ENCODE data around the gene GRIK4. TPM values are rescaled to one million over a fixed set of nuclear protein-coding genes. Genes with fewer than 3 reads are reported as not detected.
A peak's percentile ranks its signal among the peaks of the same experiment; 100 is the strongest.
"Not testable (repeated sequence)": the region's sequence is repeated elsewhere in the genome, so short reads cannot be mapped to it uniquely, and the experiment has no call there.

Gene GRIK4
- total RNA-seq, 1 donor from 2014 or later = under 0.01 TPM

- DNase-seq = no peak
Observed at GRCh38 chr11:120747850-120748814, 236.6 kb downstream of the GRIK4 start.

GRCh38 chr11:120749395-120749794, 237.8 kb downstream of the GRIK4 start:
- no peak for DNase-seq

GRCh38 chr11:120750647-120751549, 239.3 kb downstream of the GRIK4 start:
- no peak for DNase-seq

DNA sequence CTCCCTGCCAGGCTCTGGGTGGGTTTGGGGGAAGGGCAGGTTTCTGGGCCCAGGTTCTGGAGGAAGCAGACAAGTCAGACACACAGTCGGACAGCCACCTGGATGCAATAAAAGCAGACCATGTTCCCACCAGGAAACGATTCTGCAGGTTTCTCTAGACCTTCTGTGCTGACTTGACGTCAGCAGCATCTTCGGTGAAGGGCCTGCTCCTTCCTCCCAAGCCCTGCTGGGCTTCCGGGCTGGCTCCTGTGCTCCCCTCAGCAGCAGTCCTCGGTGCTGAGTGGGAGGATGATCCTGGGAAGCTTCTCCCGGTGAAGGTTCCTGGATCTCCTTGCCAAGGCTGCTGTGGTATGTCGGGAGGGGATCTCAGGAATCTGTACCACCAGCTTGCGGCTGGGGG, 240.0 kb downstream of the GRIK4 start:
- no peak for DNase-seq

DNA sequence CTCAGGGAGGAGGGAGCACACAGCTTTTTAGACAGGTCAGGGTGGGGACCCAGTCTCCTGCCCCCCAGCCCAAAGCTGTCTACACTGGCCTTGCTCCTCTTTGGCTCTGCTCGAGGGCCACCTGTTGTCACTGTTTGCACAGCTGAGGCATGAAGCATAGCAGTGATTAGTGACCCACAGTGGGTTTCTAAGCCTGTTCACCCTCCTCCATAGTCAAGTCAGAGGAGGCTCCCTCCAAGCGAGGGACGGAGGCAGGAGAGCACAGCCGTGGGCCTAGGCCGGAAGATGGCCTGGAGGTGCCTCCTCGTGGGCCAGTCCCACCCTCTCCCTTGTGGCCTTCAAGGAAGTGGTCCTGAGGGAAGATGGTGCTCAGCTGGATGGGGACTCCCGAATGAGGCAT, 241.1 kb downstream of the GRIK4 start:
- DNase-seq = no peak

DNA sequence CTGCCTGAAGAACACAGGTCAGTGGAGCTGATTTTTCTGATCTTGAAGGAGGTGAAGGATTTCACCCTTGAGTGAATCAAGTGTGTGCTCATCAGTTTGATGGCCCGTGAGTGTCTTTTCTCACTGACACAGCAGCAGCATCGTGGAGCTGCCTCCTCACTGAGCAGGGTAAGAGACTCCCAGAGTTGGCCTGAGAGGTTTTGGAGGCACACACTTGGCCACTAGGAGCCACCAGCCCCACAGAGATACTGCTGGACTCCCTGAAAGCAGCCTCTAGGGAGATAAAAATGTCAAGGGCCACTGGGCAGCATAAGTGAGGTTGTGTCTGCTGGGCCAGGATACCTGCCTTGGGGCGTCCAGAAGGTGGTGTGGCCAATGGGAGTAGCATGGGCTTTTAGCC, 245.4 kb downstream of the GRIK4 start:
- DNase-seq = peak; percentile 17

DNA sequence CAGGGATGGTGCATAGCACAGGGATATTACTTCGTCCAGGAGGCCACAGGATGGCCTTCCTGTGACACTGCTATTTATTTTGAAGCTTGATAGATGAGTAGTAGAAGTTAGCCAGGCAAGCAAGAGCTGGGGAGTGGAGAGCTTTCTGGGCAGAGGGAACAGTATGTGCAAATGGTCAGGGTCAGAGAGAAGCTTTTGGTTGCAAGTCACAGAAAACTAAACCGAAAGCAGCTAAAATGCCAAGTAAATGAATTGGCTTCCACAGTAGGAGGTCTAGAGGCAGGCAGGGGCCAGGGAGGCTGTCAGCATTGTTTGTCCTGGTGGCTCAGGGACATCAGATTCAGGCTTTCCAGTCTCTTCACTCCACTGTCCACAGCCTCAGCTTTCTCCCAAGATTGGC, 247.5 kb downstream of the GRIK4 start:
- no peak for DNase-seq

DNA sequence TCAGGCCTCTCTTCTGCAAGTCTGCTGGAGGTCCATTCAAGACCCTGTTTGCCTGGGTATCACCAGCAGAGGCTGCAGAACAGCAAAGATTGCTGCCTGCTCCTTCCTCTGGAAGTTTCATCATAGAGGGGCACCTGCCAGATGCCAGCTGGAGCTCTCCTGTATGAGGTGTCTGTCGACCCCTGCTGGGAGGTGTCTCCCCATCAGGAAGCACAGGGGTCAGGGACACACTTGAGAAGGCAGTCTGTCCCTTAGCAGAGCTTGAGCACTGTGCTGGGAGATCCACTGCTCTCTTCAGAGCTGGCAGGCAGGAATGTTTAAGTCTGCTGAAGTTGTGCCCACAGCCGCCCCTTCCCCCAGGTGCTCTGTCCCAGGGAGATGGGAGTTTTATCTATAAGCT, 254.2 kb downstream of the GRIK4 start:
- not testable (repeated sequence) for DNase-seq

DNA sequence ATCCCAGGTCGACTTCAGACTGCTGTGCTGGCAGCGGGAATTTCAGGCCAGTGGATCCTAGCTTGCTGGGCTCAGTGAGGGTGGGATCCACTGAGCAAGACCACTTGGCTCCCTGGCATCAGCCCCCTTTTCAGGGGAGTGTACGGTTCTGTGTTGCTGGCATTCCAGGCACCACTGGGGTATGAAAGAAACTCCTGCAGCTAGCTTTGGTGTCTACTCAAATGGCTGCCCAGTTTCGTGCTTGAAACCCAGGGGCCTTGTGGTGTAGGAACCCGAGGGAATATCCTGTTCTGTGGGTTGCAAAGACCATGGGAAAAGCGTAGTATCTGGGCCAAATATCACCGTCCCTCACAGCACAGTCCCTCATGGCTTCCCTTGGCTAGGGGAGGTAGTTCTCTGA, 254.8 kb downstream of the GRIK4 start:
- DNase-seq = no peak

DNA sequence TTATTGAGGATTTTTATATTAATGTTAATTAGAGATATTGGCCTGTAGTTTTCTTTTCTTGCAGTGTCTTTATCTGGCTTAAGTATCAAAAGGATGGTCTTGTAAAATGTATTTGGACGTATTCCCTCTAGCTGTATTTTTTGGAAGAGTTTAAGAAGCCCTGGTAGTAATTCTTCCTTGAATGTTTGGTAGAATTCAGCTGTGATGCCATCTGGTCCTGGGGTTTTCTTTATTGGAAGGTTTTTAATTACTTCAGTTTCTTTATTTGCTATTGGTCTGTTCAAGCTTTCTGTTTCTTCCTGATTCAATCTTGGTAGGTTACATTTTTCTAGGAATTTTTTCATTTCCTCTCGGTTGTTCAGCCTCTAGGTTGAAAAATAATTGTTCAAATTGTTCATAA, 257.4 kb downstream of the GRIK4 start:
- DNase-seq = no peak

GRCh38 chr11:120769906-120770305, 258.4 kb downstream of the GRIK4 start:
- DNase-seq = no peak

GRCh38 chr11:120771551-120772060, 260.1 kb downstream of the GRIK4 start:
- DNase-seq = no peak

- DNase-seq = peak; percentile 72
Observed at GRCh38 chr11:120773501-120774031, 262.0 kb downstream of the GRIK4 start.

DNA sequence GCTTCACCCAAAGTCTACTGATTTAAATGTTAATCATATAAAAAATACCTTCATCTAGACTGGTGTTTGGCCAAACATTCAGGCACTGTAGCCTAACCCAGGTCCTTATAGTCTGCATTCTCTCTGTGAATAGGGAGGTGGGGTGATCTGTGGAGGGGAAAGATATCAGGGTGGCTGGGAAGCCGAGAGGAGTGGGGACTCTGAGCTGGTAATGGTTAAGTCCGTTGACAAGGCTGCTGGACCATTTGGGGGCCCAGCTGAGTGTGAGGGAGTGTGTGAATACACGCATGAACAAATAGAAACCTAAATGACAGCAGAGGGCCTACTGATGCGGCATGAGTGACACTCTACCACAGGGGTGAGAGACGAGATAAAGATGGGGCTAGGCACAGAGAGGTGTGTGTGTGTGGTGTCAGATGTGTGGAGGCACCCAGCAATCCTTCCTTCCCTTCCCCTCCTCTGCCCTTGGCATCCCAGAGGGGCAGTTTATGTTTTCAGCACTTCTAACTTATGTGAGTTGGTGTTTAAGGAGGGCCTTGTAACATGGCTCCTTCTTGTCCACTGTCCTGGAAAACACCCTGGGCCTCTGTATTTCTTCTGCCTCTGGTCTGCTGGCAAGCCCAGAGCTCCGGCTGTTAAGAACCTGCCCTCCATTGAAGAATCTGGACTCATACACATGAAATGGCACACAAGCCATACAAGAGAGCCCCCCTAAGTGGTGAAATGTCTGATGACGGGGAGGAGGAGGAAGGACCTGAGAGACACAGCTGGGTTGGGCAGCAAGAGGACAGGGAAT, 263.2 kb downstream of the GRIK4 start:
- no peak for DNase-seq

- DNase-seq = no peak
Observed at GRCh38 chr11:120775986-120776951, 264.7 kb downstream of the GRIK4 start.

DNA sequence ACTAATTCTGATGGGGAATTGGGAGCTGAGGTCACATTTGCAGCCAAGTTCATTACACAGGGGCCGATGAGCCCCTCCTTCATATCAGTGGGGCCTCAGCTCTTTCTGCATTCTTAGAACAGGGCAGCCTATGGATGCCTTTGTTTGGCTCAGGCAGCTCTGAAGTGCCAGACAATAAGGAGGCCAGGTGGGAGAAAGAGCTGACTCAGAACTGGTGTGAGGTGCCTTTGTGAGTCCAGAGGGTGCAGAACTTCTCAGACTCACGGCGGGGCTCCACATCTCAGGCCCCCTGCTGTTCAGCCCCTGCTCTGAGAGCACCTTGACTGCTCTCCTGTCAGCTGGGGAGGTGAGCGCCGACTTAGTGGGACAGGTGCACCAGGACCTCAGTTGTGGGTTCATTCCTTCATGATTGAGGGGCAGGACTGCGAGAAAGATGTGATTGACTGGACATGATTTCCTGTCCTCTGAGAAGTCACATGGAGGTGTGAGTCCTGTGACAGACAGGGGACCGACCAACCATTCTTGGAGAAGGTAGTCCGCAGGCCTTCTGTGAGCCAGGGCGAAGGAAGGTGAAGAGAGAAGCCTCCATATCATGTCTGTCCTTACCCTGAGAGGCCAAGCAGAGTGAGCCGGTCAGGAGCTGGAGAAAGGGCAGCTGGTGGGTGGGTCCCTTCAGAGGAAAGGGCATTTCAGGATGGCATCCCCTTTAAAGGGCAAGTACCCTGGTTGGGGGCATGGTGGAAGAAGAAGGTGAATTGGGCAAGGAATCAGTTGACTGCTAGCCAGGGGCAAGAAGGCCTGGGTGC, 267.3 kb downstream of the GRIK4 start:
- peak; percentile 15 for DNase-seq

DNA sequence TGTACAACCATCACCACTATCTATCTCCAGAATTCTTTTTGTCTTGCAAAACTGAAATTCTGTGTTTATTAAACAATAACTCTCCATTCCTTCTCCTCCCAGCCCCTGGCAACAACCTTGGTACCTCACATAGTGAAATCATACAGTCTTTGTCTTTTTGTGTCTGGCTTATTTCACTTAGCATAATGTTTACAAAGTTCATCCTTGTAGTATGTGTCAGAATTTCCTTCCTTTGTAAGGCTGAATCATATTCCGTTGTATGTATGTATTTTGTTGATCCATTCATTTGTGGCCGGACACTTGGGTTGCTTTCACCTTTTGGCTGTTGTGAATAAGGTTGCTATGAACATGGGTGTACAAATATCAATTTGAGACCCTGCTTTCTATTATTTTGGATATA, 268.7 kb downstream of the GRIK4 start:
- peak; percentile 80 for DNase-seq

DNA sequence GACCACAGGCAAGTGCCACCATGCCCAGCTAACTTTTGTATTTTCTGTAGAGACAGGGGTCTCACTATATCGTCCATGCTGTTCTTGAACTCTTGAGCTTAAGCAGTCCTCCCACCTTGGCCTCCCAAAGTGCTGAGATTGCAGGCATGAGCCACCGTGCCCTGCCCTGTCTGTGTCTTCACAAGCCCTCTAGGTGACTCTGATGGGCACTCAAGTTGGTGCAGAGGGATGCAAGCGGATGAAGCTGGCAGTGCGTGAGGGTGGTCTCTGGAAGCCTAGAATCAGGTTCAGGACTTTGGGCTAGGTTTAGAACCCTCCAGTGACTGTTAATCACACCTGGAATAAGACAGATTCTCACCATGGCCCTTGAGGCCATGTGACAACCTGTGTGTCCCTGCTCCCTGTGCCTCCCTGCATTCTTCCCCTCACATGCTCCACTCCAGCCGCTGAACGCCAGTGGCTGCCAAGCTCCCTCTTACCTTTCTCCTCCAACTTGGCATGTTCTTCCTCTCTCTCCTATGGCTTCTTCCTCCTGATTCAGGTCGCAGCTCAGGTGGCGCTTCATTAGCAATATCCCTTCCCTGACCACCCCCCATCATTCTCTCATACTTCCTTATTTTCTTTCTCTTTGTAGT, 270.1 kb downstream of the GRIK4 start:
- no peak for DNase-seq

- no peak for DNase-seq
Observed at GRCh38 chr11:120784566-120785251, 273.2 kb downstream of the GRIK4 start.
